ENCODE measurements around the gene PSMB2.

- TF ChIP-seq POLR2A (IDR thresholded peaks at IDR 0.05): no peak
- TF ChIP-seq, protein P1, sequence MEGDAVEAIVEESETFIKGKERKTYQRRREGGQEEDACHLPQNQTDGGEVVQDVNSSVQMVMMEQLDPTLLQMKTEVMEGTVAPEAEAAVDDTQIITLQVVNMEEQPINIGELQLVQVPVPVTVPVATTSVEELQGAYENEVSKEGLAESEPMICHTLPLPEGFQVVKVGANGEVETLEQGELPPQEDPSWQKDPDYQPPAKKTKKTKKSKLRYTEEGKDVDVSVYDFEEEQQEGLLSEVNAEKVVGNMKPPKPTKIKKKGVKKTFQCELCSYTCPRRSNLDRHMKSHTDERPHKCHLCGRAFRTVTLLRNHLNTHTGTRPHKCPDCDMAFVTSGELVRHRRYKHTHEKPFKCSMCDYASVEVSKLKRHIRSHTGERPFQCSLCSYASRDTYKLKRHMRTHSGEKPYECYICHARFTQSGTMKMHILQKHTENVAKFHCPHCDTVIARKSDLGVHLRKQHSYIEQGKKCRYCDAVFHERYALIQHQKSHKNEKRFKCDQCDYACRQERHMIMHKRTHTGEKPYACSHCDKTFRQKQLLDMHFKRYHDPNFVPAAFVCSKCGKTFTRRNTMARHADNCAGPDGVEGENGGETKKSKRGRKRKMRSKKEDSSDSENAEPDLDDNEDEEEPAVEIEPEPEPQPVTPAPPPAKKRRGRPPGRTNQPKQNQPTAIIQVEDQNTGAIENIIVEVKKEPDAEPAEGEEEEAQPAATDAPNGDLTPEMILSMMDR (IDR thresholded peaks at IDR 0.05): no peak
Measured at GRCh38 chr1:35553851-35554250, 87.5 kb downstream of the PSMB2 start.

All from ovary (tissue), 3 donors.